K562 (cell line): ENCODE data around the gene TARBP2. TPM values are rescaled to one million over a fixed set of nuclear protein-coding genes. Genes with fewer than 3 reads are reported as not detected.

Experiments used
- EGR1 ChIP-seq: fragments of 450-650 bp; conservative IDR thresholded peaks from 2 replicates; pipeline ENCODE4 v1.6.1; 2017; ENCODE audit warnings: mild to moderate bottlenecking
- ETS1 ChIP-seq: conservative IDR thresholded peaks from 2 replicates; pipeline ENCODE4 v1.6.1; 2011; ENCODE audit warnings: low read depth, mild to moderate bottlenecking, low read length; ENCODE audit not compliant: control insufficient read depth
- NCOA2 ChIP-seq, 2 experiments: fragments of 450-650 bp; IDR thresholded peaks; 2 replicates each; pipeline ENCODE4 v1.6.1; 2018; ENCODE audit warnings: mild to moderate bottlenecking in 2 of 2, moderate library complexity in 1 of 2; ENCODE audit not compliant: partially characterized antibody in 2 of 2
- POLR2G ChIP-seq: fragments of 200-400 bp; formaldehyde crosslinking; IDR thresholded peaks from 2 replicates; pipeline ENCODE4 v1.6.1; 2017; ENCODE audit warnings: low read depth, mild to moderate bottlenecking, antibody characterized with exemption, low read length, moderate library complexity
- RCOR1 ChIP-seq, 2 experiments: IDR thresholded peaks; 2 replicates each; pipeline ENCODE4 v1.6.1; 2012; ENCODE audit warnings: low read depth in 2 of 2, low read length in 2 of 2, borderline replicate concordance in 1 of 2, improper control_type of control experiment in 1 of 2
- SRSF1 ChIP-seq: fragments of 200-400 bp; formaldehyde crosslinking; IDR thresholded peaks from 2 replicates; pipeline ENCODE4 v1.6.1; 2017; ENCODE audit warnings: mild to moderate bottlenecking, low read depth, low read length, moderate library complexity
- TSHZ1 ChIP-seq: fragments of 250-450 bp; sonication (Bioruptor Pico); IDR thresholded peaks from 2 replicates; pipeline ENCODE4 v1.4.0; 2020; ENCODE audit warnings: mild to moderate bottlenecking, moderate library complexity
- UBTF ChIP-seq, 2 experiments: IDR thresholded peaks; 2 replicates each; pipeline ENCODE4 v1.6.1; 2012; ENCODE audit warnings: improper control_type of control experiment in 2 of 2, low read depth in 2 of 2, low read length in 2 of 2, borderline replicate concordance in 1 of 2
- ZBTB11 ChIP-seq, 3 experiments: fragments of 200-800 bp in 1 of 3; fragments of 250-450 bp in 1 of 3; fragments of 450-650 bp in 1 of 3; sonication (Bioruptor Pico) in 1 of 3; sonication (Bioruptor generic) in 1 of 3; formaldehyde crosslinking in 1 of 3; IDR thresholded peaks; 2 replicates each; pipeline versions ENCODE4 v1.6.1 to v1.8.0; 2016 to 2022; ENCODE audit warnings: mild to moderate bottlenecking in 2 of 3, missing genetic modification characterization in 2 of 3, missing compliant biosample characterization in 1 of 3, moderate library complexity in 1 of 3
- ZNF740 ChIP-seq, 3 experiments: fragments of 200-800 bp in 1 of 3; sonication (Bioruptor generic) in 1 of 3; sonication (generic) in 1 of 3; formaldehyde crosslinking in 1 of 3; IDR thresholded peaks; 2 replicates each; pipeline versions ENCODE4 v1.6.1 to v1.8.0; 2016 to 2022; ENCODE audit warnings: mild to moderate bottlenecking in 2 of 3, missing compliant biosample characterization in 2 of 3, missing genetic modification characterization in 2 of 3, missing genetic modification reagents in 1 of 3
- polyA plus RNA-seq, 8 experiments: library from polyadenylated mRNA; depleted of rRNA in 4 of 8; stranded (reverse) in 5 of 8; unstranded in 3 of 8; fragments of >200 nt; fragmentation: Nextera tagmentation in 2 of 8; fragmentation: Illumina TruSeq in 1 of 8; extraction: Ambion mirVana in 2 of 8; extraction: Trizol in 1 of 8; gene quantifications; 2 replicates each; pipeline versions ENCODE4 v1.2.1 to v1.2.3, GENCODE V29; 2011 to 2014; ENCODE audit warnings: inconsistent platforms in 1 of 8, missing spikeins in 1 of 8
- total RNA-seq, 7 experiments: library from RNA; depleted of rRNA in 6 of 7; stranded (reverse); fragments of >200 nt in 6 of 7; fragmentation: Illumina TruSeq in 2 of 7; extraction: Trizol in 2 of 7; gene quantifications; 2 replicates each; pipeline versions ENCODE4 v1.2.1 to v1.2.3, GENCODE V29; 2011 to 2021; ENCODE audit warnings: low replicate concordance in 1 of 7

The TARBP2 gene
- total and polyA plus RNA-seq, 9 of the 15 experiments (the other 6 are each of a cell fraction or from before 2014, with no cell fraction given): 5.6 to 69.0 (median 44.6) TPM

GRCh38 chr12:53499266-53500141, 1.6 kb upstream of the TARBP2 start, which contains the start of gene MAP3K12 (continued):
- TF ChIP-seq ZBTB11 (CRISPR knock-in tag; IDR thresholded peaks at IDR 0.05) (0 out of 6 replicates have a peak, but pooled peaks of 1 of the 3 experiments have one; percentile 27), EGR1 (peak; percentile 13; the same call in 1 of the 2 replicates), ETS1 (0 out of 2 replicates have a peak, but pooled peaks have one; percentile 10), ZNF740 (CRISPR knock-in tag; IDR thresholded peaks at IDR 0.05) (no peak), ZNF740 (tag; IDR thresholded peaks at IDR 0.05) (peak in 1 of 2 experiments; percentile 74; a peak in 1 of 4 replicates), NCOA2 (IDR thresholded peaks at IDR 0.05; ENCODE audit: partially characterized antibody in 2 of 2) (no peak), UBTF (IDR thresholded peaks at IDR 0.05; ENCODE audit: borderline replicate concordance in 1 of 2, low read depth in 2 of 2, low read length in 2 of 2) (peak in 1 of 2 experiments; percentile 68; a peak in 1 of 4 replicates), SRSF1 (no peak), RCOR1 (IDR thresholded peaks at IDR 0.05; ENCODE audit: borderline replicate concordance in 1 of 2, low read depth in 2 of 2, low read length in 2 of 2) (peak in 1 of 2 experiments; percentile 83; a peak in 2 of 4 replicates), TSHZ1 (CRISPR knock-in tag) (no peak), POLR2G (peak; percentile 47; the same call in 1 of the 2 replicates)
